Testis (tissue), 2 donors: Measurements from ENCODE around the gene WDR49.

Experiments
- POLR2A ChIP-seq: fragments of 450-650 bp; IDR thresholded peaks from one replicate; pipeline ENCODE4 v1.6.1; 2017; ENCODE audit warnings: antibody characterized with exemption, mild to moderate bottlenecking, moderate library complexity
- TF ChIP-seq, protein P1 (sequence below), 3 experiments: fragments of 450-650 bp in 2 of 3; fragments of 200-600 bp in 1 of 3; sonication (generic) in 1 of 3; IDR thresholded peaks; one replicate each; pipeline ENCODE4 v1.5.1; 2016 to 2019; ENCODE audit warnings: antibody characterized with exemption in 3 of 3, mild to moderate bottlenecking in 2 of 3, moderate library complexity in 1 of 3

DNA sequence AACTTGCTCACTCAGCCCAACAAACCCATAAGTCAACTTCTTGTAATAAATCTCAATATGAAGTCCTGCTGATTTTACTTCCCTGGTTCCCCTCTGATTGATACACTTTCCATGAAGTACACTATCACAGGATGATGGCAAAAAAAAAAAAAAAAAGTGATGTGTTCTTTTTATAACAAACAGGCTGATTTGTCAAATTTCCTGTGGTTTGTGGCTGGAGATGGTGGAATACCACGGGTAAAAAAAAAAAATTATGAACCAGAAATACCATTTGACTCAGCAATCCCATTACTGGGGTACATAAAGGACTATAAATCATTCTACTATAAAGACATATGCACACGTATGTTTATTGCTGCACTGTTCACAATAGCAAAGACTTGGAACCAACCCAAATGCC is 169.2 kb downstream of the WDR49 start:
- TF ChIP-seq, protein P1, sequence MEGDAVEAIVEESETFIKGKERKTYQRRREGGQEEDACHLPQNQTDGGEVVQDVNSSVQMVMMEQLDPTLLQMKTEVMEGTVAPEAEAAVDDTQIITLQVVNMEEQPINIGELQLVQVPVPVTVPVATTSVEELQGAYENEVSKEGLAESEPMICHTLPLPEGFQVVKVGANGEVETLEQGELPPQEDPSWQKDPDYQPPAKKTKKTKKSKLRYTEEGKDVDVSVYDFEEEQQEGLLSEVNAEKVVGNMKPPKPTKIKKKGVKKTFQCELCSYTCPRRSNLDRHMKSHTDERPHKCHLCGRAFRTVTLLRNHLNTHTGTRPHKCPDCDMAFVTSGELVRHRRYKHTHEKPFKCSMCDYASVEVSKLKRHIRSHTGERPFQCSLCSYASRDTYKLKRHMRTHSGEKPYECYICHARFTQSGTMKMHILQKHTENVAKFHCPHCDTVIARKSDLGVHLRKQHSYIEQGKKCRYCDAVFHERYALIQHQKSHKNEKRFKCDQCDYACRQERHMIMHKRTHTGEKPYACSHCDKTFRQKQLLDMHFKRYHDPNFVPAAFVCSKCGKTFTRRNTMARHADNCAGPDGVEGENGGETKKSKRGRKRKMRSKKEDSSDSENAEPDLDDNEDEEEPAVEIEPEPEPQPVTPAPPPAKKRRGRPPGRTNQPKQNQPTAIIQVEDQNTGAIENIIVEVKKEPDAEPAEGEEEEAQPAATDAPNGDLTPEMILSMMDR (IDR thresholded peaks at IDR 0.05): no peak
- TF ChIP-seq POLR2A: no peak
